ENCODE data around the gene CTSA.

Gene CTSA

GRCh38 chr20:45943613-45944012 is 52.5 kb downstream of the CTSA start:
- no peak for TF ChIP-seq CTCF (IDR thresholded peaks at IDR 0.05; ENCODE audit: low read length, missing control alignments)
- DNase-seq (ENCODE audit: low read depth): no peak

GRCh38 chr20:45944151-45944964 is 53.2 kb downstream of the CTSA start:
- H3K4me3 ChIP-seq (replicated peaks; ENCODE audit: low read depth, low read length): no peak overlapping the region
- no peak for DNase-seq (ENCODE audit: low read depth)
- no peak for TF ChIP-seq CTCF (IDR thresholded peaks at IDR 0.05; ENCODE audit: low read length, missing control alignments)

More at GRCh38 chr20:45943613-45944012, 52.5 kb downstream of the CTSA start:
- H3K4me3 ChIP-seq (replicated peaks; ENCODE audit: low read depth, low read length): no peak overlapping the region

GRCh38 chr20:45944965-45945677 is 54.0 kb downstream of the CTSA start:
- TF ChIP-seq CTCF (IDR thresholded peaks at IDR 0.05; ENCODE audit: low read length, missing control alignments): no peak
- DNase-seq (ENCODE audit: low read depth): no peak
- H3K4me3 ChIP-seq (replicated peaks; ENCODE audit: low read depth, low read length): no peak overlapping the region

- H3K4me3 ChIP-seq (replicated peaks; ENCODE audit: low read depth, low read length): no peak overlapping the region
- no peak for TF ChIP-seq CTCF (IDR thresholded peaks at IDR 0.05; ENCODE audit: low read length, missing control alignments)
These were observed 54.6 kb downstream of the CTSA start for GRCh38 chr20:45945678-45946148.

GRCh38 chr20:45946149-45946970 is 55.2 kb downstream of the CTSA start:
- H3K4me3 ChIP-seq (replicated peaks; ENCODE audit: low read depth, low read length): no peak overlapping the region
- no peak for TF ChIP-seq CTCF (IDR thresholded peaks at IDR 0.05; ENCODE audit: low read length, missing control alignments)
- DNase-seq (ENCODE audit: low read depth): peak; percentile 40

More at GRCh38 chr20:45945678-45946148, 54.6 kb downstream of the CTSA start:
- DNase-seq (ENCODE audit: low read depth): no peak

GRCh38 chr20:45947110-45947866 is 56.2 kb downstream of the CTSA start:
- H3K4me3 ChIP-seq (replicated peaks; ENCODE audit: low read depth, low read length): no peak overlapping the region
- no peak for TF ChIP-seq CTCF (IDR thresholded peaks at IDR 0.05; ENCODE audit: low read length, missing control alignments)
- DNase-seq (ENCODE audit: low read depth): no peak
